Raji (cell line): ENCODE results near the gene PGP.

Experiments
- POLR2A ChIP-seq: IDR thresholded peaks from 2 replicates; pipeline ENCODE4 v1.6.1; 2011; ENCODE audit warnings: low read depth, low read length, control low read depth; ENCODE audit not compliant: insufficient read depth

The PGP gene

DNA sequence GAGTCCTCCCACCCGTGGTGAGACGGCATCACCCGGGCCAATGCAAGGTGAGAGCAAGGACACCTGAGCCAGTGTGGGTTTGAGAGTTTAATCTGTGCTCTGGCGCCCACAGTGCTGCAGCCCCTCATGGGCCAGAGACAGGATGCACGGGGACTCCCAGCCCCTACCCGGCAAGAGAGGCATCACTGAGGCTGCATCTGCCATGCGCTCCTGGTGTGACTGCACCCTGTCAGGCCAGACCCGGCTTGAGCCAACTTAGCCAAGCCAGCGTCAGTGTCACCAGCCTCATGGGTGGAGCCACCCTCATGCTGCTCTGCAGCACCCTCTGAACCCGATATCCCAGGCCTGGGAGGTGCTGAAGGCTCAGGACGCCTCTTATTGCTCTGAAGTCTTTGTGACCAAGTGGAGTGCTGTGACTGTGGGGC is 2.7 kb downstream of the PGP start:
- TF ChIP-seq POLR2A = peak; percentile 58

DNA sequence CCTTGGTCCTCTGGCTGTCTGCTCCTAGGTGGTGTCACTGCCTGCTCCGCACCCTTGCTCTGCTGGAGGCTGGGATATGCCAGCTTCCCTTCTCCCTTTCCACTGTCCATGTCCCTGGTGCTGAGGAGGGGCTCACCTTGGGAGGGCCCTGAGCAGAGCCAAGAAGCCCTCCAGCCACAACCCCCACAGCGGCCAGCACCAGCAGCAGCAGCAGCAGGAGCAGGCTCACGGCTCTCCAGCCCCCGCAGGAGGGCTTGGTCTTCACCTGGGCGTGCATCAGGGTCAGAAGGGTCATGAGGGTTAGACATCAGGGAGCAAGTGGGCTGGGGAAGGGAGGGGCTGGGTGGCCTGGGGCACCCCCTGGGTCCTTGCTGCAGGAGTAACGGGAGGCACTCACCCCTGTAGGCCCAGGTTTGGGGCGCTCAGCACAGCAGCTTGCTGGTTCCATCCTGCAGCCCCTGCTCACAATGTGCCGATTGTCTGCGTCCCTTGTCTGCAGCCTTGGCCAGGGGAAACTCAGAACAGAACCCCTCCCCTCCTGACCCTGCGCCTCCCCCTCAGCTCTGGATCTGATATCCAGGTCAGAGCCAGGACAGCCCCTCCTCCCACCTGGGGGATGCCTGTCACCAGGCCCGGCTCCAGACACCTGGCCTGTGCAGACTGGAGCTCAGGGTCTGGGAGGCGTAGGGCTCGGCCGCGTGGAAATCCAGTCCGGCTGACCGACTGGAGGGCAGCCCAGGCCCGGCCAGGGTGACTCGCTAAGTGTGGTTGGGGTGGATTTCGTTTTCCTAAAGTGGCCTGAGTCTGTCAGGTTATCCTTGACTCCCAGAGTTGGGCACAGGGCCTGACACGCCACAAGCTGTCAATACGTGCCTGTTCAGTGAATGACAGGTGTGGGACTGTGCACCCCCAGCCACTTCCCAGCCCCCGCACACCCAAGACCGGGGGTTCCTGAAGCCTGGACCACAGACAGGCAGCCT is 4.0 kb downstream of the PGP start, which contains the start of gene BRICD5:
Gene BRICD5, minus strand, starts transcription at position 478 of the 980 bp plus-strand sequence. Its CDS starts 30 bp downstream, at position 448.
- TF ChIP-seq POLR2A = peak; percentile 46

DNA sequence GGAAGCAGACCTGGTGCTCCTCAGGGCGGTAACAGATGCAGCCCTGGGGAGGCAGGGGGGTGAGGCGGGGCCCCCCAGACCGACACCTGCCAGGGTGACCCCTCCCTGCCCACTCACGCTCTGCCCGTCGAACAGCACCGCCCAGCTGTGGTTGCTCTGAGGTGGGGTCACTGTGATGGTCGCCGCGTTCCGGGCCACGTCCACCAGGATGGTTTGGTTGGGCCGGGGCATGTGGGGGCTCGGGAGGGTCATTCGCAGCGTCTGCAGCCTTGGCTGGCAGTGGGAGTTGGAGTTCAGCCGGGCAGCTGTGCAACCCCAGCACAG is 4.7 kb downstream of the PGP start:
- TF ChIP-seq POLR2A = no peak

DNA sequence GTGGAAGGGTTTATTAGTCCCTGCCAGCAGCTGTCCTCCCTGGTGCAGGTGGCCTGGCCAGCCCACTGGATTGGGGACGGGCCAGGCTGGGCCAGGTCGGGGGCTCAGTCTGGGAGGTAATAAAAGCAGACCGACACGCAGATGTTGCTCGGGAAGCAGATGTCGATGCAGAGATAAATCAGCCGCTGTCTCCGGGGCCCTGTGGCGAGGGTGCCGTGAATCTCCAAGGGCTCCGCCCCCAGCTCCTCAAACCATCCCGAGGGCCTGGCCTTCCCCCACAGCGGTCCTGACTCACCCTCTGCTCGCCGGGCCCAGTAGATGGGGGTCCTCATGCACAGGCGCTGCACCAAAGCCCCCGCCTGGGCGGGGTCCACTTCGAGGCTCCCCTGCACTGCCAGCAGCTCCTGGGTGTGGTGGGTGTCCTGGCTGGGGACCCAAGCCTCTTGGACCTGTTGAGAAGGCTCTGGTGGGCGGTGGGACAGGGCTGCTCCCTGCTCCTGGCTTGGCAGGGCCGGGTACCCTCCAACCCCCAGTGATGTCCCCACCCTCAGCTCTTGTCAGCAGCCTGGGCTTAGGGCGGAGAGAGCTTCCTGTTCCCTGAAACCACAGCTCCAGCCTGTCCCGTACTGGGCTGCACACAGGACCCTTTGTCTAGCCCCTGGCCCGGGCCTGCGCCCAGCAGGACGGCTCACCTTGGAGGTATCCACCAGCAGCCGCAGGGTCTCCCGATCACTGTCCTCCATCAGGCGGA is 5.2 kb downstream of the PGP start:
- TF ChIP-seq POLR2A = no peak

DNA sequence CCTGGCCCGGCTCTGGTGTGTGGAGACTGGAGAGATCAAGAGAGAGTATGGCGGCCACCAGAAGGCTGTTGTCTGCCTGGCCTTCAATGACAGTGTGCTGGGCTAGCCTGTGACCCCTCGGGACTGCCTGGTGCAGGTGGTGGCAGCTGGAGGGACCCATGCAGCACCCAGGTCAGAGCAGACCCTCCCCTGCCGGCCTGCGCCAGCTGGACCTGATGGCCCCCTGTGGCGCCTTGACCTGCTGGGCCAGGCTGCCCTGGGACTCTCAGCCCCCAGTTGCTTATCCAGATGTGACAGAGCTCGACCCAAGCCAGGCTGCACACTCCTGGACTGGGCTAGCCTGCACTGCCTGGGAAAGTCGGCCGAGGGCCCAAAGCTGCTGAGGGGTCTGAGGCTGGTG is 5.9 kb downstream of the PGP start:
- TF ChIP-seq POLR2A = no peak

DNA sequence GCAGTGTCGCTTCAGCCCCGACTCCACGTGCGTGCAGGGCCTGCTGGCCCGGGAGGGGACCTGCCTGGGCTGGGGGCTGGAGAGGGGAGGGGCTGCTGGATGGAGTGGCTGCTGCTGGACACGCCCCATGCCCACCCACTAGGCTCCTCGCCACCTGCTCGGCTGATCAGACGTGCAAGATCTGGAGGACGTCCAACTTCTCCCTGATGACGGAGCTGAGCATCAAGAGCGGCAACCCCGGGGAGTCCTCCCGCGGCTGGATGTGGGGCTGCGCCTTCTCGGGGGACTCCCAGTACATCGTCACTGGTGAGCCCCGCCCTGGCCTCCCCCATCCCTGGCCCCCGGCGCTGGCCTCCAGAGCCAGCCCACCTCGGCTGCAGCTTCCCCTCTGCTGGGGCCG is 6.3 kb downstream of the PGP start:
- TF ChIP-seq POLR2A = no peak

DNA sequence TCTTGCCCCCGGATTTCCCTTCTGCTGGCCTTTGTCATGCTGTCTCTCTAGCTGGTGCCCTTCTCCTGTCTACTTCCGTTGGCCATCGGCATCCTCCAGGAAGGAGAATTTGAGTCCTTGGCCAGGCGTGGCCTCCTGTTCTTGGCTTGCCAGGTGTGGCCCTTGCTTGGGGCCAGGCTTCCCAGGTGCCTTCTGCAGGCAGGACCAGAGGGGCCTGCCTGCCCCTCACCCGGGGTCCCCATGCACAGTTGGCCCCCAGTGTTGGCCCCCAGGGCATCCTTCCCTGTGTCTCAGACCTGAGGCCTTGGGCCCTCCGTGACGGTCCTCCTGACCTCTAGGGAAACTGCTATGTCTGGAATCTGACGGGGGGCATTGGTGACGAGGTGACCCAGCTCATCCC is 6.8 kb downstream of the PGP start:
- no peak for TF ChIP-seq POLR2A

DNA sequence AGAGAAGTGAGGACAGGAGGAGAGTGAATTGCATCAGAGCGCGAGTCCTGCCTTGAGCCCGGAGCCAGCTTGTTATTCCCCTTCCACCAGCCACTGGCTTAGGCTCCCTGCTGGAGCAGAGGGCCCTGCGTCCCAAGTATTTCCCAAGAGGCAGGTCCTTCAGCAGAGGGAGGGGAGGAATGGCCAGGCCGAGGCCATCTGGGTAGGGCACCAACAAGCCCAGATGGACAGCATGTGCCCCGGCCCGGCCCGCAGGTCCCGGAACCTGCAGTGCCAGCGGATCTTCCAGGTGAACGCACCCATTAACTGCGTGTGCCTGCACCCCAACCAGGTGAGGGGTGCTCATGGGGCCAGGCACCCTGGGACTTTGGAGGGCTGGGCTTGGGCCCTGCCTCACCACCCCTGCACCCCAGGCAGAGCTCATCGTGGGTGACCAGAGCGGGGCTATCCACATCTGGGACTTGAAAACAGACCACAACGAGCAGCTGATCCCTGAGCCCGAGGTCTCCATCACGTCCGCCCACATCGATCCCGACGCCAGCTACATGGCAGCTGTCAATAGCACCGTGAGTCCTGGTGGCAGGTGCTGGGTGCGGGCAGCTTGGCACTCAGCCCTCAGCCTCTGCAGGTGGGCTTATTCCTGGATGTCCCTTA is 7.7 kb downstream of the PGP start:
- no peak for TF ChIP-seq POLR2A

DNA sequence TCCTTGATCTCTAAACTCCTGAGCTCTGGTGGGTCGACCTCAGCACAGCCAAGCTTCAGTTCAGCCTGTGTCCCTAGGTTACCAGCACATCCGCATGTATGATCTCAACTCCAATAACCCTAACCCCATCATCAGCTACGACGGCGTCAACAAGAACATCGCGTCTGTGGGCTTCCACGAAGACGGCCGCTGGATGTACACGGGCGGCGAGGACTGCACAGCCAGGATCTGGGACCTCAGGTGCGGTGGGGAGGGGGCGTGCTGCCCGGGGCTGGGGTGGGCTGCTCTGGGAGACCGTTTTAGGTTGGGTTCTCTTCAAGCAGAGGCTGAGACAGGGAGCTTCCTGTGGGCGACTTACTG is 8.2 kb downstream of the PGP start:
- no peak for TF ChIP-seq POLR2A

DNA sequence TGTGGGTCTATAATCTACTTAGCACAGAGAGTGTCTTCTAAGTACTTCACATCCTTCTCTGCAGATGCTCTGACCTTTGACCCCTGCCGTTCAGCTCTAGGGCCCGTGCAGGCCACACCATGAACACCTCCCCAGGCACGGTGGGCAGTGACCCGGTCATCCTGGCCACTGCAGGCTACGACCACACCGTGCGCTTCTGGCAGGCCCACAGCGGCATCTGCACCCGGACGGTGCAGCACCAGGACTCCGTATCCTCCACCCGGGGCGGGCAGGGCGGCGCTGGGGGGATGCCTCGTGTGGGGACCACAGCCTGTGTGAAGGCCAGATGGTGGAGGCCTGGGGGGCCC is 8.7 kb downstream of the PGP start:
- TF ChIP-seq POLR2A = no peak

DNA sequence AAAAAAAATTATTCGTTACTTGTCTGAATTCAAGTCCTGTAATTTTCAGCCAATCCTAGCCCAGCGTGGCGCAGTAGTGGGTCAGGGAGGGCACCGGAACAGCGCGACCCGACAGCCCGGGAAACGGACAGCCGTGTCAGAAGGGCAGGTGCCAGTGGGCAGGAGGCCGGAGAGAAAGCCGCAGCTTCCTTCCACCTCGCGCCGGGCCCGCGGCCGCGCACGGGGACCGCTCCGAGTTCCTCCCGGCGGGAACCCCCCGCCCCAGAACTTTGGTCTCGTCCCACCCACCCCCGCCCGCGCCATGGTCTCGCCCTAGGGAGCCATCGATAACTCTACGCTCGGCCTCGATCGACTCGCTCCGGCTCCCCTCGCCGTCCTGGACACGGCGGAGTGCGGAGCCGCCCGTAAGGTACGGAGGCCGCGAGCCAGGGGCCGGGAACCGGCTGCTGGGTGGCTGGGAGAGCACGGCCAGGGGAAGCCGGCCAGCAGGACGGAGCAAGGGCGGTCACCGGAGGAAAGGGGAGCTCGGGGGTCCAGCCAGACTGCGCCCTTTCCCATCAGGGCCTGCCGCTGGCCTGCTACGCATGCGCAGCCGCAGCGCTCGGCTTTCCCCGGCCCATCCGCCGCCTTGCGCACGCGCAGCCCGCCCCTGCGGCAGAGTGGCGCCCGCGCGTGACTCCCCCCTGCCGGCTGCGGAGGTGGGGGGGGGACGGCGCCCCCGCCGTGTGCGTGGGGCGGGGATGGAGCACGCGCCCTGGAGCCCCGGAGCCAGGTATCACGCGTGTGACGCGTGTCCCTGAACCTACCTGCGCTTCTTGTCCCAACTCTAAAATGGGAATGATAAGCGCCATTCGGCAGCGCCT is 9.3 kb downstream of the PGP start, which contains the start of gene MLST8:
Gene MLST8, plus strand, starts transcription at position 351 of the 863 bp plus-strand sequence. CDS start 632 bp downstream, outside the sequence.
- TF ChIP-seq POLR2A = peak; percentile 88

DNA sequence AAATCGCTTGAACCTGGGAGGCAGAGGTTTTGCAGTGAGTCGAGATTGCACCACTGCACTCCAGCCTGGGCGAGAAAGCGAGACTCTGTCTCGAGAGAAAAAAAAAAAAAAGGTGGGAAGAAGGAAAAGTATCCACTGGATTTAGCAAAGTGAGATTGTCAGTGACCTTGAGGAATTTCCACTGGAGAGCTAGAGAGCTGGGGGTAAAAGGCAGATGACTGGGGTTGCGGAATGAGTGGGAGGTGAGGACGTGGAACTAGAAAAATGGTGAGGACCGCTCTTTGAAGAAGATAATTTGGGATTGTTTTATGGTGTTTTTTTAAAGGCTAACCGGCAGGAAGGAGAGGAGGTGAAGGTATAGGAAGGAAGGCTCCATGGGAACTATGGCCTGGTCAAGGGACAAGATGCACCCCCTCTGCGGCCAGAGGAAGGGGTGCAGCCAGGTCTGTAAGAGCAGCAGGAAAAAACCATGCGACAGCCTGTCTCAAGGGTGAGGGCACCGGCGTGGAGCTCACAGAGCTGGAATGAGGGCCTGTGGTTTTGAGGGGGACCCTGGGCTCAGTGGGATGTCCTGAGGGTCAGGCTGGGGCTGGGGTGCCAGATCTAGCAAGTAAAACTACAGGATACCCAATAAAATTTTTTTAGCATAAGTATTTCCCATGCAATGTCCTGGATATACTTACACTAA is 10.1 kb downstream of the PGP start:
- TF ChIP-seq POLR2A = no peak

DNA sequence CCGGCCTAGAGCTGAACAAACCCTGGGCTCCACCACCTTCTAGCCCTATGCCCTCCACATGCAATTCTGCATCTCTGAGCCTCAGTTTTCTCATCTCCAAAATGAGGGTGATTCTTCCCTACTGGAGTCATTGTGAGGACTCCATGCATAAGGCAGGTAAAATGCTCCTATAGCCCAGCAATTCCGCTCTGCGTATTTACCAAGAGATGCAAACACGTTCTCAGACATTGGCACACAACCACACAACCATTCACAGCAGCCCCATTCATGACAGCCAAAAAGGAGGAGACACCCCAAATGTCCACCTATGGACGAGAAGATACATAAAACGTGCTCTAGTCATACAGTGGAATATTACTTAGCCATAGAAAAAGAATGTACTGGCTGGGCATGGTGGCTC is 14.3 kb downstream of the PGP start:
- TF ChIP-seq POLR2A = no peak

DNA sequence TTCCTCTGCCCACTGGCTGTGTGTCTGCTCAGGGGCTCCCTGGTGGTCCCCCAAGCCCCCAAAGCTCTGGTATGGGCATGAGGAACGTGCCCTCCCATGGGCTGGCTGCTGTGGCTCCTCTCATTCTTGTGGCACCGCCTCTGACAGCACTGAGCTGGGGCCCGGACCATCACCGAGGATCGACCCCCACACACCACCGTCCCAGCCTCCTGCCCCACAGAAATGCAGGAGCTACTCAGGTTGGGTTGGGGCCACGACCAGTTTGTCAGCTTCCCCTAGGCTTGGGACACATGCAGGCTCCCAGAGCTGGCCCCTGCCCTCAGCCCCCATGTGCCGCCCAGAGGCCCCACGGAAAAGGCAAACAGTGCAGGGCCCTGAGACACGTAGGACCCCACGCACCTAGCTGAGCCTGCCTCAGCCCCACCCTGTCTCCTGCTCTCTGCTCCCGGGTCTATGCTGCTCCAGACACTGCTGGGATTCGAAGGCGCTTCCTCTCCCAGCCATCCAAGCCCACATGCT is 15.0 kb downstream of the PGP start:
- no peak for TF ChIP-seq POLR2A
